Upper lobe of left lung (tissue), 4 donors: Measurements from ENCODE around the gene DNAAF8.

Experiments used
- CTCF ChIP-seq, 6 experiments: fragments of 450-650 bp in 4 of 6; fragments of 200-600 bp in 2 of 6; sonication (generic) in 2 of 6; IDR thresholded peaks; one replicate each; pipeline ENCODE4 v1.5.1; 2016 to 2019; ENCODE audit warnings: antibody characterized with exemption in 6 of 6
- EP300 ChIP-seq, 4 donors: sonication (generic); formaldehyde crosslinking; IDR thresholded peaks; one replicate each; pipeline ENCODE4 v1.5.1; 2017; ENCODE audit warnings: antibody characterized with exemption in 4 of 4, control low read depth in 2 of 4
- POLR2A ChIP-seq, 4 donors: fragments of 450-650 bp; IDR thresholded peaks; one replicate each; pipeline ENCODE4 v1.5.1; 2016 to 2017; ENCODE audit warnings: antibody characterized with exemption in 4 of 4, mild to moderate bottlenecking in 2 of 4
- POLR2AphosphoS5 ChIP-seq, 2 donors: sonication (generic); formaldehyde crosslinking; IDR thresholded peaks; one replicate each; pipeline ENCODE4 v1.5.1; 2017; ENCODE audit warnings: antibody characterized with exemption in 2 of 2

GRCh38 chr16:4713663-4714501 lies 20.5 kb upstream of the DNAAF8 start:
- TF ChIP-seq CTCF (IDR thresholded peaks at IDR 0.05) (no peak), EP300 (IDR thresholded peaks at IDR 0.05) (no peak), POLR2A (IDR thresholded peaks at IDR 0.05) (no peak), POLR2AphosphoS5 (IDR thresholded peaks at IDR 0.05) (no peak)
